Heart right ventricle (tissue), 16 donors: ENCODE results near the gene ADIPOR1. TPM values are rescaled to one million over a fixed set of nuclear protein-coding genes. Genes with fewer than 3 reads are reported as not detected.

Experiments used
- ATAC-seq, 8 donors: fragments of 200-7000 bp; cut with Tn5 transposase; one replicate each; pipeline ENCODE4 v1.9.1; 2020; ENCODE audit warnings: mild to moderate bottlenecking in 8 of 8, moderate library complexity in 8 of 8, moderate number of reproducible peaks in 1 of 8
- DNase-seq, 2 donors: peaks; one replicate each; pipeline ENCODE4 v3.0.0-alpha.2; 2020
- H3K27ac ChIP-seq, 10 donors: fragments of 200-600 bp; sonication (generic) in 2 of 10; one replicate each; pipeline versions ENCODE4 v1.5.0 to v1.8.0; 2020 to 2022; ENCODE audit warnings: mild to moderate bottlenecking in 3 of 10
- H3K27me3 ChIP-seq, 7 donors: fragments of 200-600 bp; one replicate each; pipeline ENCODE4 v1.8.0; 2021 to 2022; ENCODE audit warnings: mild to moderate bottlenecking in 2 of 7
- H3K36me3 ChIP-seq, 9 donors: fragments of 200-600 bp; sonication (generic) in 1 of 9; one replicate each; pipeline versions ENCODE4 v1.5.0 to v1.8.0; 2020 to 2022; ENCODE audit warnings: mild to moderate bottlenecking in 2 of 9
- H3K4me1 ChIP-seq, 9 donors: fragments of 200-600 bp; sonication (generic) in 1 of 9; one replicate each; pipeline versions ENCODE4 v1.5.0 to v1.8.0; 2020 to 2022; ENCODE audit warnings: mild to moderate bottlenecking in 4 of 9
- H3K4me3 ChIP-seq, 10 donors: fragments of 200-600 bp; sonication (generic) in 2 of 10; one replicate each; pipeline versions ENCODE4 v1.5.0 to v1.8.0; 2020 to 2022; ENCODE audit warnings: mild to moderate bottlenecking in 7 of 10, moderate library complexity in 2 of 10
- H3K9me3 ChIP-seq, 11 donors: fragments of 200-600 bp in 10 of 11; sonication (generic) in 2 of 11; one replicate each; pipeline versions ENCODE4 v1.5.0 to v1.8.0; 2013 to 2022; ENCODE audit warnings: mild to moderate bottlenecking in 2 of 11, control low read depth in 1 of 11, moderate library complexity in 1 of 11
- CTCF ChIP-seq, 9 donors: fragments of 200-600 bp; sonication (generic) in 2 of 9; IDR thresholded peaks; one replicate each; pipeline versions ENCODE4 v1.5.0 to v1.8.0; 2021 to 2022; ENCODE audit warnings: antibody characterized with exemption in 9 of 9, mild to moderate bottlenecking in 5 of 9, moderate library complexity in 1 of 9
- WGBS, 2 donors: extraction: QIAGEN DNeasy Blood & Tissue Kit; methylation state at CpG; one replicate each; pipeline ENCODE4 v1.1.7; 2013; ENCODE audit warnings: inconsistent platforms in 1 of 2; 5-methylcytosine and 5-hydroxymethylcytosine counted together
- intact Hi-C, 10 donors: fragments of 100-400 bp; cut with DNase I; formaldehyde crosslinking; loops; one replicate each; pipeline versions ENCODE4 v1.11.1 to v1.14.2; 2022
- polyA plus RNA-seq, 2 donors: library from polyadenylated mRNA; stranded (reverse); fragments of 200-250 nt; gene quantifications; one replicate each; pipeline ENCODE4 v1.2.3, GENCODE V29; 2013
- total RNA-seq, 10 donors: library from RNA; stranded (reverse); fragmentation: NEBNext Ultra II Directional in 3 of 10; extraction: Animal tissue kit (Norgen Biotek cat#: 25700) in 3 of 10; gene quantifications; one replicate each; pipeline versions ENCODE4 v1.2.1 to v1.2.4, GENCODE V29; 2021 to 2023
- donor health status: Arrhythmogenic right ventricular cardiomyopathy.
- donor health status: ischemic (EF 13 %, LVEDD 7.1; RV severe dilation, severe dysfunction).
- donor health status: healthy with polysubstance abuse.
- donor health status: DM: no; HTN: yes; CAD: no.
- donor health status: DM: no; HTN: no; CAD: no.
- donor health status: ischemic (EF 25% LVEDD 6.9; RV normal size, moderate dysfunction).
- donor health status: ischemic (EF 25% LVEDD 5.7; RV mildly dilated, moderate dysfunction).
- donor health status: healthy.
- donor health status: DM: yes; HTN: yes; CAD: no.
- donor health status: Ischemic cardiomyopathy.
- donor health status: ischemic (EF 35%, LVEDD 5.7; RV mildly dilated, moderate dysfunction).
- donor health status: nonischemic (EF 11% LVEDD 7.7; RV severe dilation, severe dysfunction).
- donor health status: DM: yes; HTN: yes; CAD: no.
- donor health status: PGD.
- donor health status: ischemic (EF 29% LVEDD 5.4; RV normal size, mild dysfunction).
- donor health status: nonischemic (EF 23%, LVEDD 6.1; RV moderate dilation, normal function).

Gene ADIPOR1
- total and polyA plus RNA-seq, 12 donors: 56.3 to 117 (median 95.0) TPM

DNA sequence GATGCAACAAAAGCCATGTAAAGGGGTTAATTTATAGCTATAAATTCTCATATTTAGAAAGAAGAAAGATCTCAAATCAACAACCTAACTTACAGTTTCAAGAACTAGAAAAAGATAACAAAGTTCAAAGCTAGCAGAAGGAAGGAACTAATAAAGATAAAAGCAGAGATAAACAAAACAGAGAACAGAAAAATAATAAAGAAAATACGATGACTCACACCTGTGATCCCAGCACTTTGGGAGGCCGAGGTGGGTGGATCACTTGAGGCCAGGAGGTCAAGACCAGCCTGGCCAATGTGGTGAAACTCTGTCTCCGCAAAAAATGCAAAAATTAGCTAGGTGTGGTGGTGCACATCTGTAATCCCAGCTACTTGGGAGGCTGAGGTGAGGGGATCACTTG lies 36.6 kb upstream of the ADIPOR1 start:
- ATAC-seq (no peak), DNase-seq (no peak)
- H3K4me3 ChIP-seq: no peak overlapping the region
- no peak for TF ChIP-seq CTCF (IDR thresholded peaks at IDR 0.05)
- no peak overlapping the region for H3K27ac ChIP-seq
- 56 to 72% methylated on average over 3 of the region's 3 CpGs for WGBS, 2 donors
- peaks cover 0 to 13% (median 0%) of the 10 kb centered on the region in 9 donors for H3K4me1 ChIP-seq
- intact Hi-C loops: loop anchor here in 8 of 10 donors (5.0 to 10.0 kb wide), 4 partner anchors 67 to 240 kb away; partner anchors contain the start of gene KLHL12 (in 4 of the 8)
- H3K36me3 ChIP-seq: no peaks in the 10 kb centered on the region
- H3K9me3 ChIP-seq: peaks cover 0 to 6% (median 0%) of the 10 kb centered on the region in 11 donors
- H3K27me3 ChIP-seq: peaks cover 0 to 39% (median 25%) of the 10 kb centered on the region in 7 donors

DNA sequence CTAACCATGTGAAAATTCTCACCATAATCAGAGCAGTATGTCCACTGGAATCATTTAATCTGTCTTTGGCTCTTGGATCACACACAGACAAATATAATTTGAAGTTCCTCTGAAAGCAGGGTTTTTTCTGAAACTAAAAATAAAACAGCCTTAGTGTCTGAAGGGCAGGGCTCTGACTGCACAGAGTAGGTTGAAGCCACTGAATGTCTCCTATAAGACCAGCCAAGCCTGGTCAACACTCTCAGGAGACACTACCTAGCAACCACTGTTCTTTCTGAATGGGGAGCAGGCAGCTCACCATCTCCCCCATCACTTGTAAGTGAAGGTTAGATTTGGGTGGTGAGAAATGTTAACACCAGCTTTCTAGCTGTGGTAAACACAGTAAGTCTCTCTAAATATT lies 33.0 kb upstream of the ADIPOR1 start:
- TF ChIP-seq CTCF (IDR thresholded peaks at IDR 0.05): no peak
- Histone ChIP-seq H3K27me3 (peaks cover 0 to 56% (median 25%) of the 10 kb centered on the region in 7 donors), H3K4me1 (peaks cover 0 to 16% (median 0%) of the 10 kb centered on the region in 9 donors), H3K27ac (no peak overlapping the region), H3K4me3 (no peak overlapping the region), H3K9me3 (peaks cover 0 to 6% (median 0%) of the 10 kb centered on the region in 11 donors), H3K36me3 (no peaks in the 10 kb centered on the region)
- intact Hi-C loops: loop anchor here in 6 of 10 donors (10.0 kb wide), 3 partner anchors 66 to 236 kb away; partner anchors contain the start of gene KLHL12 (in 1 of the 6)
- ATAC-seq (no peak), DNase-seq (no peak)

GRCh38 chr1:202989879-202990278 lies 31.8 kb upstream of the ADIPOR1 start:
- H3K9me3 ChIP-seq: peaks cover 0 to 6% (median 0%) of the 10 kb centered on the region in 11 donors
- H3K36me3 ChIP-seq: no peaks in the 10 kb centered on the region
- no peak for TF ChIP-seq CTCF (IDR thresholded peaks at IDR 0.05)
- ATAC-seq (no peak), DNase-seq (no peak)
- no peak overlapping the region for H3K27ac ChIP-seq
- H3K4me1 ChIP-seq: peaks cover 0 to 16% (median 0%) of the 10 kb centered on the region in 9 donors
- peaks cover 0 to 47% (median 17%) of the 10 kb centered on the region in 7 donors for H3K27me3 ChIP-seq
- intact Hi-C loops: loop anchor here in 7 of 10 donors (10.0 kb wide), 3 partner anchors 65 to 235 kb away; partner anchors contain the start of gene KLHL12 (in 2 of the 7)
- H3K4me3 ChIP-seq: no peak overlapping the region
- WGBS, 2 donors: 91% methylated on average over 2 of the region's 2 CpGs

DNA sequence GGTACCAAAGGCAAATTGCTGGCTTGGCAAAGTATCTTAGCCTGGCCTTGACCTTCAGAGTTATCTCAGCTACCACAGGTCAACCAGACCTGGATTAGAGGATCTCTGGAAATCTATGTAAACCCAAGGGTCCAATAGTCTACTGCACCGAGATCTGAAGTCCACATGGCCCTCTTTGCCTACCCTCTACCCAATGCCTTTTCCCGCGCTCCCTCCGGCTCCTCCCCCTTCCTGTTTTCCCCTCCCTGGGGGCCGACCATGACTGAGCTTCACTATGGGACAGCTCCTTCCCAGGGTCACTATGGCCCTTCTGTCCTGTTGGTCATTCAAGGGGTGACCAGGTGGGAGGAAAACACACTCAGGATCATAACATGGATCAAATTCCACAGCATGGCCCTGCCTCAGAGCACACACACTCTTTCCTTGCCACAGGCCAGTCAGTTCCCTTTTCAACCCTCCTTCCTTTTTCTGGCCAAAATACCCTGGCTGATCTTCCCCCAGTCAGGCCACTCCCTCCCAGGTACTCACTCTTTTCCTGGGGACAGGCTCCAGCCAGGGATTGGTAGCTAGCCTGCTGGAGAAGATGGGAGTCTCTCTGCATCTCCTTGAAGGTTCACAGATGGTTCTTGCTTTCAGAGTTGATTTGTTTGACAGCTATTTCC lies 29.9 kb upstream of the ADIPOR1 start:
- 53 to 89% methylated on average over 5 of the region's 5 CpGs for WGBS, 2 donors
- TF ChIP-seq CTCF (IDR thresholded peaks at IDR 0.05): no peak
- H3K27ac ChIP-seq: no peak overlapping the region
- intact Hi-C loops: loop anchor here in 1 of 10 donors (10.0 kb wide), 1 partner anchor 63 kb away; the partner anchor contains the start of gene KLHL12
- peaks cover 0 to 20% (median 0%) of the 10 kb centered on the region in 9 donors for H3K4me1 ChIP-seq
- no peak overlapping the region for H3K4me3 ChIP-seq
- peaks cover 0 to 6% (median 0%) of the 10 kb centered on the region in 11 donors for H3K9me3 ChIP-seq
- H3K36me3 ChIP-seq: no peaks in the 10 kb centered on the region
- DNase-seq (no peak), ATAC-seq (no peak)
- H3K27me3 ChIP-seq: peaks cover 0 to 32% (median 2%) of the 10 kb centered on the region in 7 donors
